Caco-2 (cell line): Measurements from ENCODE around the gene IZUMO3. TPM values are rescaled to one million over a fixed set of nuclear protein-coding genes. Genes with fewer than 3 reads are reported as not detected.

Source experiments
- BruUV-seq: library from RNA; stranded (reverse); fragments of 400-500 nt; replicated peaks from 2 replicates; lab custom pipeline; 2021; lab: Mats Ljungman, UMichigan
- CTCF ChIA-PET: fragments of 300-600 bp; sonication (Branson Sonifier 250); formaldehyde crosslinking; loops from one replicate; lab custom pipeline; 2022; ENCODE audit warnings: antibody characterized with exemption; lab: Charles Lee
- POLR2A ChIA-PET: fragments of 300-600 bp; sonication (Branson Sonifier 250); formaldehyde crosslinking; loops from one replicate; lab custom pipeline; 2022; ENCODE audit warnings: antibody characterized with exemption; lab: Charles Lee
- DNase-seq, 2 experiments: peaks; one replicate each; pipeline versions ENCODE4 v3.0.0 to v3.0.0-alpha.2; 2020 to 2022
- H3K27me3 ChIP-seq: replicated peaks from 2 replicates; pipeline ENCODE4 v1.6.0; 2011; ENCODE audit warnings: low read length; ENCODE audit not compliant: control insufficient read depth, insufficient read depth
- H3K36me3 ChIP-seq: 2 replicates; pipeline ENCODE4 v1.5.1; 2011; ENCODE audit warnings: low read length; ENCODE audit not compliant: control insufficient read depth, insufficient read depth
- H3K4me1 ChIP-seq: fragments of 250-450 bp; sonication (Bioruptor Pico); 2 replicates; pipeline ENCODE4 v1.5.1; 2020; ENCODE audit warnings: mild to moderate bottlenecking
- H3K4me3 ChIP-seq: 2 replicates; pipeline ENCODE4 v1.5.1; 2011; ENCODE audit warnings: low read depth, mild to moderate bottlenecking, control low read depth, low read length
- H3K9me3 ChIP-seq: fragments of 250-450 bp; sonication (Bioruptor Pico); 2 replicates; pipeline ENCODE4 v1.5.1; 2020; ENCODE audit warnings: mild to moderate bottlenecking, moderate library complexity
- H3K27ac Mint-ChIP-seq: one replicate; pipeline ENCODE4 v1.8.0; 2022; ENCODE audit warnings: mixed read lengths; ENCODE audit not compliant: unreplicated experiment
- H3K27me3 Mint-ChIP-seq: one replicate; pipeline ENCODE4 v1.8.0; 2022; ENCODE audit warnings: mixed read lengths; ENCODE audit not compliant: insufficient read depth, unreplicated experiment
- H3K36me3 Mint-ChIP-seq: one replicate; pipeline ENCODE4 v1.8.0; 2022; ENCODE audit warnings: mild to moderate bottlenecking, mixed read lengths; ENCODE audit not compliant: insufficient read depth, unreplicated experiment
- H3K4me1 Mint-ChIP-seq: one replicate; pipeline ENCODE4 v1.8.0; 2022; ENCODE audit warnings: low read depth, mixed read lengths; ENCODE audit not compliant: unreplicated experiment
- H3K4me3 Mint-ChIP-seq: one replicate; pipeline ENCODE4 v1.8.0; 2022; ENCODE audit warnings: mild to moderate bottlenecking, moderate library complexity, mixed read lengths; ENCODE audit not compliant: unreplicated experiment
- H3K9me3 Mint-ChIP-seq: one replicate; pipeline ENCODE4 v1.8.0; 2022; ENCODE audit warnings: mixed read lengths; ENCODE audit not compliant: unreplicated experiment
- intact Hi-C: fragments of 100-400 bp; cut with micrococcal nuclease; formaldehyde crosslinking; loops from one replicate; pipeline ENCODE4 v1.10.0; 2022; ENCODE audit not compliant: unreplicated experiment
- total RNA-seq: library from RNA; stranded (reverse); gene quantifications from 2 replicates; pipeline ENCODE4 v1.2.3, GENCODE V29; 2022
- TF ChIP-seq, protein P1 (sequence below), 2 experiments: fragments of 200-600 bp in 1 of 2; IDR thresholded peaks; 1 replicate in 1 of 2; 2 replicates in 1 of 2; pipeline versions ENCODE4 v1.5.1 to v1.8.0; 2011 to 2022; ENCODE audit warnings: antibody characterized with exemption in 1 of 2, control low read depth in 1 of 2, inconsistent platforms in 1 of 2, low read depth in 1 of 2, low read length in 1 of 2, mild to moderate bottlenecking in 1 of 2, moderate library complexity in 1 of 2; ENCODE audit not compliant: insufficient read depth in 1 of 2, severe bottlenecking in 1 of 2, unreplicated experiment in 1 of 2

IZUMO3 gene
- total RNA-seq, 1 experiment from 2014 or later: not detected

GRCh38 chr9:24552526-24553182, 7.0 kb upstream of the IZUMO3 start:
- CTCF ChIA-PET: no interaction called here
- intact Hi-C loops: no loop called here
- H3K9me3 ChIP-seq: no peaks in the 10 kb centered on the region

DNA sequence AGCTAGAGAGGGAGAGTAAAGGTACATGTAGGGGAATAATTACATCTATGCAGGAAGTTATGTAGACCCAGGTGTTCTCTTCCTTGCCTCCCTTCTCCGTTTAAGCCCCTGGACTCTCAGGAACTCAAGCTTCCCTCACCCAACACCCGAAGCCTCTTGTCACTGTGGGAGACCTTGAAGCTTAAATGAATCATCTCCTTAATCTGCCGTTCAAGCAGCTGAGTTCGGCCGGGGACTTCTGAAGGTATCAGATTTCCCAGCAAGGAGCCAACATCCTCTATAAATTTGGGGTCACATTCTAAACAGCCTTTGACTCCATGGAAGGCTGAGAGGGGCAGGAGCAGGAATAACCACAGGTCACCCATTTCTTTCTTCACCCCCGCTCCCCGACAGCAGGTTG, 412 bp downstream of the IZUMO3 start:
- DNase-seq: no peak
- TF ChIP-seq, protein P1, sequence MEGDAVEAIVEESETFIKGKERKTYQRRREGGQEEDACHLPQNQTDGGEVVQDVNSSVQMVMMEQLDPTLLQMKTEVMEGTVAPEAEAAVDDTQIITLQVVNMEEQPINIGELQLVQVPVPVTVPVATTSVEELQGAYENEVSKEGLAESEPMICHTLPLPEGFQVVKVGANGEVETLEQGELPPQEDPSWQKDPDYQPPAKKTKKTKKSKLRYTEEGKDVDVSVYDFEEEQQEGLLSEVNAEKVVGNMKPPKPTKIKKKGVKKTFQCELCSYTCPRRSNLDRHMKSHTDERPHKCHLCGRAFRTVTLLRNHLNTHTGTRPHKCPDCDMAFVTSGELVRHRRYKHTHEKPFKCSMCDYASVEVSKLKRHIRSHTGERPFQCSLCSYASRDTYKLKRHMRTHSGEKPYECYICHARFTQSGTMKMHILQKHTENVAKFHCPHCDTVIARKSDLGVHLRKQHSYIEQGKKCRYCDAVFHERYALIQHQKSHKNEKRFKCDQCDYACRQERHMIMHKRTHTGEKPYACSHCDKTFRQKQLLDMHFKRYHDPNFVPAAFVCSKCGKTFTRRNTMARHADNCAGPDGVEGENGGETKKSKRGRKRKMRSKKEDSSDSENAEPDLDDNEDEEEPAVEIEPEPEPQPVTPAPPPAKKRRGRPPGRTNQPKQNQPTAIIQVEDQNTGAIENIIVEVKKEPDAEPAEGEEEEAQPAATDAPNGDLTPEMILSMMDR (IDR thresholded peaks at IDR 0.05; ENCODE audit: insufficient read depth in 1 of 2, low read depth in 1 of 2, low read length in 1 of 2, severe bottlenecking in 1 of 2, unreplicated experiment in 1 of 2): no peak
- ChIA-PET CTCF (no interaction called here), POLR2A (no interaction called here)
- H3K36me3 ChIP-seq: no peaks in the 10 kb centered on the region
- intact Hi-C loops: no loop called here
- BruUV-seq: no TSS peak
- no peaks in the 10 kb centered on the region for H3K9me3 ChIP-seq
- H3K4me3 Mint-ChIP-seq: no peak overlapping the region
- H3K4me3 ChIP-seq: no peak overlapping the region
- no peaks in the 10 kb centered on the region for H3K4me1 ChIP-seq
- no peaks in the 10 kb centered on the region for H3K9me3 Mint-ChIP-seq
- H3K27ac Mint-ChIP-seq: no peak overlapping the region
- no peaks in the 10 kb centered on the region for H3K27me3 ChIP-seq
- H3K27me3 Mint-ChIP-seq: no peaks in the 10 kb centered on the region
- no peaks in the 10 kb centered on the region for H3K36me3 Mint-ChIP-seq
- H3K4me1 Mint-ChIP-seq: no peaks in the 10 kb centered on the region

More at GRCh38 chr9:24552526-24553182, 7.0 kb upstream of the IZUMO3 start:
- H3K4me1 Mint-ChIP-seq: no peaks in the 10 kb centered on the region
- no peaks in the 10 kb centered on the region for H3K36me3 Mint-ChIP-seq
- no peak overlapping the region for H3K27ac Mint-ChIP-seq
- H3K4me3 Mint-ChIP-seq: no peak overlapping the region
- Histone ChIP-seq H3K36me3 (no peaks in the 10 kb centered on the region), H3K4me3 (no peak overlapping the region), H3K27me3 (no peaks in the 10 kb centered on the region), H3K4me1 (no peaks in the 10 kb centered on the region)
- DNase-seq: no peak
- TF ChIP-seq, protein P1 (IDR thresholded peaks at IDR 0.05; ENCODE audit: insufficient read depth in 1 of 2, low read depth in 1 of 2, low read length in 1 of 2, severe bottlenecking in 1 of 2, unreplicated experiment in 1 of 2): no peak
- no peaks in the 10 kb centered on the region for H3K9me3 Mint-ChIP-seq
- POLR2A ChIA-PET: no interaction called here
- H3K27me3 Mint-ChIP-seq: no peaks in the 10 kb centered on the region
- BruUV-seq: no TSS peak

DNA sequence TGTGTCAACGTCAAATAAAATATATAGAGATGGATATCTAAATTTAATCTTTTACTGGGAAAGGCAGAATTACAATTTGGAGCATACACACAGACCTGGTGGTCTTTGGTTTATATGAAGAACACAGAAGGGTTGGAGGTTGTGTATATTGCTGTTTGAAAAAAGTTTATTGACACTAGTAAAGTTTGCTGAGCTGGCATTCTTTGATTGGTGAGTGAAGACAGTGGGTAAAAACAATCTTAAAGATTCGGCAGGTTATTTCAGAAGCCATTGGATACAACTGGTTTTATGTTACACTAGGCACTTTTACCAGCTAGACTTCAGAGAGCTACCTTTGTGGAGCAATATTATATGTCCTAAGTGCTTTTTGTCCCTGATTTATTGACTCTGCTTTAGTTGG, 27.2 kb downstream of the IZUMO3 start:
- H3K4me3 ChIP-seq: no peak overlapping the region
- Mint-ChIP-seq H3K4me3 (no peak overlapping the region), H3K4me1 (no peaks in the 10 kb centered on the region), H3K36me3 (no peaks in the 10 kb centered on the region), H3K9me3 (no peaks in the 10 kb centered on the region), H3K27me3 (no peaks in the 10 kb centered on the region), H3K27ac (no peak overlapping the region)
- no peaks in the 10 kb centered on the region for H3K27me3 ChIP-seq
- intact Hi-C loops: no loop called here
- no TSS peak for BruUV-seq
- no peaks in the 10 kb centered on the region for H3K9me3 ChIP-seq
- H3K36me3 ChIP-seq: no peaks in the 10 kb centered on the region
- TF ChIP-seq, protein P1 (IDR thresholded peaks at IDR 0.05; ENCODE audit: insufficient read depth in 1 of 2, low read depth in 1 of 2, low read length in 1 of 2, severe bottlenecking in 1 of 2, unreplicated experiment in 1 of 2): no peak
- no peak for DNase-seq
- ChIA-PET POLR2A (no interaction called here), CTCF (no interaction called here)
- H3K4me1 ChIP-seq: no peaks in the 10 kb centered on the region
